Liver (tissue), 9 donors: ENCODE results near the gene KYNU. TPM values are rescaled to one million over a fixed set of nuclear protein-coding genes. Genes with fewer than 3 reads are reported as not detected.

Source experiments
- DNase-seq: peaks from one replicate; pipeline ENCODE4 v3.0.0-alpha.2; 2017; ENCODE audit warnings: low spot score
- H3K27ac ChIP-seq, 2 donors: one replicate each; pipeline ENCODE4 v1.7.0; 2013; ENCODE audit warnings: inconsistent platforms in 2 of 2, low read length in 2 of 2, control low read depth in 1 of 2, low read depth in 1 of 2, mild to moderate bottlenecking in 1 of 2
- H3K27me3 ChIP-seq, 4 donors: one replicate each; pipeline versions ENCODE4 v1.6.1 to v1.7.0; 2013; ENCODE audit warnings: low read length in 3 of 4, inconsistent platforms in 1 of 4, mild to moderate bottlenecking in 1 of 4, moderate library complexity in 1 of 4; ENCODE audit not compliant: control insufficient read depth in 4 of 4, insufficient read depth in 4 of 4
- H3K36me3 ChIP-seq, 4 donors: one replicate each; pipeline versions ENCODE4 v1.6.1 to v1.7.0; 2013; ENCODE audit warnings: low read length in 3 of 4, mild to moderate bottlenecking in 3 of 4, low read depth in 1 of 4, moderate library complexity in 1 of 4; ENCODE audit not compliant: control insufficient read depth in 4 of 4, insufficient read depth in 3 of 4
- H3K4me1 ChIP-seq, 4 donors: one replicate each; pipeline versions ENCODE4 v1.6.1 to v1.7.0; 2013; ENCODE audit warnings: low read length in 3 of 4, mild to moderate bottlenecking in 3 of 4, moderate library complexity in 1 of 4; ENCODE audit not compliant: control insufficient read depth in 4 of 4, insufficient read depth in 4 of 4
- H3K4me3 ChIP-seq, 3 donors: one replicate each; pipeline versions ENCODE4 v1.6.1 to v1.7.0; 2013; ENCODE audit warnings: low read length in 3 of 3, control low read depth in 1 of 3, low read depth in 1 of 3, mild to moderate bottlenecking in 1 of 3
- H3K9ac ChIP-seq, 2 donors: one replicate each; pipeline ENCODE4 v1.7.0; 2013; ENCODE audit warnings: low read length in 2 of 2, mild to moderate bottlenecking in 2 of 2, moderate library complexity in 2 of 2, control low read depth in 1 of 2, low read depth in 1 of 2
- H3K9me3 ChIP-seq, 4 donors: one replicate each; pipeline versions ENCODE4 v1.6.1 to v1.7.0; 2013; ENCODE audit warnings: low read length in 3 of 4; ENCODE audit not compliant: control insufficient read depth in 4 of 4
- EGR1 ChIP-seq, 2 donors: IDR thresholded peaks; 2 replicates each; pipeline ENCODE4 v1.6.1; 2016 to 2018; ENCODE audit warnings: antibody characterized with exemption in 2 of 2, low read depth in 2 of 2
- FOXA1 ChIP-seq: IDR thresholded peaks from 2 replicates; pipeline ENCODE4 v1.6.1; 2016; ENCODE audit warnings: antibody characterized with exemption
- FOXA2 ChIP-seq: IDR thresholded peaks from 2 replicates; pipeline ENCODE4 v1.6.1; 2016; ENCODE audit warnings: antibody characterized with exemption
- GABPA ChIP-seq, 2 donors: IDR thresholded peaks in 1 of 2; conservative IDR thresholded peaks in 1 of 2; 2 replicates each; pipeline ENCODE4 v1.6.1; 2016; ENCODE audit warnings: antibody characterized with exemption in 2 of 2, mild to moderate bottlenecking in 1 of 2, moderate library complexity in 1 of 2
- HNF4A ChIP-seq, 2 donors: conservative IDR thresholded peaks; 2 replicates each; pipeline ENCODE4 v1.6.1; 2016; ENCODE audit warnings: antibody characterized with exemption in 2 of 2, mild to moderate bottlenecking in 2 of 2
- HNF4G ChIP-seq: IDR thresholded peaks from 2 replicates; pipeline ENCODE4 v1.6.1; 2016; ENCODE audit warnings: antibody characterized with exemption
- JUND ChIP-seq, 2 donors: IDR thresholded peaks; 2 replicates each; pipeline ENCODE4 v1.6.1; 2016; ENCODE audit warnings: antibody characterized with exemption in 2 of 2
- MAX ChIP-seq: IDR thresholded peaks from 2 replicates; pipeline ENCODE4 v1.6.1; 2016; ENCODE audit warnings: antibody characterized with exemption
- NR2F2 ChIP-seq: IDR thresholded peaks from 2 replicates; pipeline ENCODE4 v1.6.1; 2016; ENCODE audit warnings: antibody characterized with exemption
- RAD21 ChIP-seq, 2 donors: IDR thresholded peaks; 2 replicates each; pipeline ENCODE4 v1.6.1; 2016; ENCODE audit warnings: antibody characterized with exemption in 2 of 2, mild to moderate bottlenecking in 2 of 2
- REST ChIP-seq: IDR thresholded peaks from 2 replicates; pipeline ENCODE4 v1.6.1; 2016; ENCODE audit warnings: antibody characterized with exemption, mild to moderate bottlenecking
- RXRA ChIP-seq, 2 donors: IDR thresholded peaks; 2 replicates each; pipeline ENCODE4 v1.6.1; 2017 to 2018; ENCODE audit warnings: antibody characterized with exemption in 2 of 2, mild to moderate bottlenecking in 1 of 2
- SP1 ChIP-seq: IDR thresholded peaks from 2 replicates; pipeline ENCODE4 v1.6.1; 2018; ENCODE audit warnings: antibody characterized with exemption, mild to moderate bottlenecking
- TAF1 ChIP-seq: conservative IDR thresholded peaks from 2 replicates; pipeline ENCODE4 v1.6.1; 2016; ENCODE audit warnings: antibody characterized with exemption, mild to moderate bottlenecking
- YY1 ChIP-seq: IDR thresholded peaks from 2 replicates; pipeline ENCODE4 v1.6.1; 2016; ENCODE audit warnings: antibody characterized with exemption, mild to moderate bottlenecking
- WGBS: extraction: QIAGEN DNeasy Blood & Tissue Kit; methylation state at CpG from one replicate; pipeline ENCODE4 v1.1.7; 2013; 5-methylcytosine and 5-hydroxymethylcytosine counted together
- polyA plus RNA-seq, 2 donors: library from polyadenylated mRNA; stranded (reverse) in 1 of 2; unstranded in 1 of 2; fragments of 200-250 nt in 1 of 2; fragments of >200 nt in 1 of 2; fragmentation: Nextera tagmentation in 1 of 2; extraction: Ambion mirVana in 1 of 2; gene quantifications; one replicate each; pipeline versions ENCODE4 v1.2.1 to v1.2.3, GENCODE V29; 2013 to 2015
- total RNA-seq, 2 donors: library from RNA; depleted of rRNA; stranded (reverse); fragments of >200 nt; gene quantifications; one replicate each; pipeline ENCODE4 v1.2.3, GENCODE V29; 2014
- TF ChIP-seq, protein P1 (sequence below): IDR thresholded peaks from 2 replicates; pipeline ENCODE4 v1.6.1; 2016; ENCODE audit warnings: antibody characterized with exemption
- TF ChIP-seq, protein P2 (sequence below): fragments of 150-350 bp; IDR thresholded peaks from 2 replicates; pipeline ENCODE4 v1.5.1; 2017; ENCODE audit warnings: improper control_type of control experiment, low read depth, low read length; ENCODE audit not compliant: missing input control
- TF ChIP-seq, protein P3 (sequence below): IDR thresholded peaks from 2 replicates; pipeline ENCODE4 v1.6.1; 2016; ENCODE audit warnings: antibody characterized with exemption
- donor health status: healthy.
- donor health status: healthy.
- donor health status: healthy.
- donor health status: healthy.
- donor health status: healthy.

KYNU gene
- total and polyA plus RNA-seq, 4 donors: 24.0 to 64.3 (median 32.8) TPM

DNA sequence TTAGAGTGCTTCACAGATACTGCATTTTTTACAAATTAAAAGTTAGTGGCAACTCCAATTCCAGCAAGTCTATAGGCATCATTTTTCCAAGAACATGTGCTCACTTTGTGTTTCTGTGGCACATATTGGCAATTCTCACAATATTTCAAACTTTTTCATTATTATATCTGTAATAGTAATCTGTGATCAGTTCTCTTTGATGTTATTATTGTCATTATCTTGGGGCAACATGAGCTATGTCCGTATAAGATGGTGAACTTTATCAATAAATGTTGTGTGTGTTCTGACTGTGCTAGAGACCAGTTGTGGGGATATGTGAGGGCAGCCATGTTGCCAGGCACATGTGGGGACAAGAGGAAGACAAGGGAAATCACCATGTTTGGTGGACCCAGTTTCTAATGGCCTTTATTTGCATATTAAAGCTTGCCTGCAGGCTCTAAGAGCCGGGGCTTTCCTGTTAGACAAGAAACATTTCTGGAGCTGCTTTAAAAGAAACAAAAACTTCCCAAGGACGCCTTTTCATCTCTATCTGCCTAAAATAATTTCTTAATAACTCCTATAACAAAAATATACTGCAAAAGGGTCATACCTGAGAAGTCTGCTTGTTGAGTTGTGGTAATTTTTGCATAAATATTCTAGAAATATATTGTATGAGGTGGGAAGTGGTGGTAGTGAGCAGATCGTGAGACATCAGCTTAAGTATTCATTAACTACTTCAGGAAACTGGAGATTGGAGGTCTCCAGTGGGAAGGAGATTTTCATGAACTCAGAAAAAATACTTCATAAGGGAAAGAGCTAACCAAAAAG, 37.2 kb downstream of the KYNU start:
- TF ChIP-seq MAX (no peak), HNF4A (conservative IDR thresholded peaks at IDR 0.05) (no peak), RAD21 (IDR thresholded peaks at IDR 0.05) (no peak), JUND (IDR thresholded peaks at IDR 0.05) (no peak), SP1 (no peak), HNF4G (no peak), FOXA2 (no peak), EGR1 (IDR thresholded peaks at IDR 0.05; ENCODE audit: low read depth in 2 of 2) (no peak), RXRA (IDR thresholded peaks at IDR 0.05) (no peak), NR2F2 (no peak), REST (no peak), FOXA1 (no peak), TAF1 (no peak), YY1 (no peak), GABPA (IDR thresholded peaks at IDR 0.05 in 1 of 2, conservative IDR thresholded peaks at IDR 0.05 in 1 of 2) (no peak)
- TF ChIP-seq, protein P1, sequence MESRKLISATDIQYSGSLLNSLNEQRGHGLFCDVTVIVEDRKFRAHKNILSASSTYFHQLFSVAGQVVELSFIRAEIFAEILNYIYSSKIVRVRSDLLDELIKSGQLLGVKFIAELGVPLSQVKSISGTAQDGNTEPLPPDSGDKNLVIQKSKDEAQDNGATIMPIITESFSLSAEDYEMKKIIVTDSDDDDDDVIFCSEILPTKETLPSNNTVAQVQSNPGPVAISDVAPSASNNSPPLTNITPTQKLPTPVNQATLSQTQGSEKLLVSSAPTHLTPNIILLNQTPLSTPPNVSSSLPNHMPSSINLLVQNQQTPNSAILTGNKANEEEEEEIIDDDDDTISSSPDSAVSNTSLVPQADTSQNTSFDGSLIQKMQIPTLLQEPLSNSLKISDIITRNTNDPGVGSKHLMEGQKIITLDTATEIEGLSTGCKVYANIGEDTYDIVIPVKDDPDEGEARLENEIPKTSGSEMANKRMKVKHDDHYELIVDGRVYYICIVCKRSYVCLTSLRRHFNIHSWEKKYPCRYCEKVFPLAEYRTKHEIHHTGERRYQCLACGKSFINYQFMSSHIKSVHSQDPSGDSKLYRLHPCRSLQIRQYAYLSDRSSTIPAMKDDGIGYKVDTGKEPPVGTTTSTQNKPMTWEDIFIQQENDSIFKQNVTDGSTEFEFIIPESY: no peak
- TF ChIP-seq, protein P2, sequence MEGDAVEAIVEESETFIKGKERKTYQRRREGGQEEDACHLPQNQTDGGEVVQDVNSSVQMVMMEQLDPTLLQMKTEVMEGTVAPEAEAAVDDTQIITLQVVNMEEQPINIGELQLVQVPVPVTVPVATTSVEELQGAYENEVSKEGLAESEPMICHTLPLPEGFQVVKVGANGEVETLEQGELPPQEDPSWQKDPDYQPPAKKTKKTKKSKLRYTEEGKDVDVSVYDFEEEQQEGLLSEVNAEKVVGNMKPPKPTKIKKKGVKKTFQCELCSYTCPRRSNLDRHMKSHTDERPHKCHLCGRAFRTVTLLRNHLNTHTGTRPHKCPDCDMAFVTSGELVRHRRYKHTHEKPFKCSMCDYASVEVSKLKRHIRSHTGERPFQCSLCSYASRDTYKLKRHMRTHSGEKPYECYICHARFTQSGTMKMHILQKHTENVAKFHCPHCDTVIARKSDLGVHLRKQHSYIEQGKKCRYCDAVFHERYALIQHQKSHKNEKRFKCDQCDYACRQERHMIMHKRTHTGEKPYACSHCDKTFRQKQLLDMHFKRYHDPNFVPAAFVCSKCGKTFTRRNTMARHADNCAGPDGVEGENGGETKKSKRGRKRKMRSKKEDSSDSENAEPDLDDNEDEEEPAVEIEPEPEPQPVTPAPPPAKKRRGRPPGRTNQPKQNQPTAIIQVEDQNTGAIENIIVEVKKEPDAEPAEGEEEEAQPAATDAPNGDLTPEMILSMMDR: no peak
- TF ChIP-seq, protein P3, sequence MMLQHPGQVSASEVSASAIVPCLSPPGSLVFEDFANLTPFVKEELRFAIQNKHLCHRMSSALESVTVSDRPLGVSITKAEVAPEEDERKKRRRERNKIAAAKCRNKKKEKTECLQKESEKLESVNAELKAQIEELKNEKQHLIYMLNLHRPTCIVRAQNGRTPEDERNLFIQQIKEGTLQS: no peak
- Histone ChIP-seq H3K27ac (no peak overlapping the region), H3K4me1 (peaks cover 0 to 2% (median 0%) of the 10 kb centered on the region in 4 donors), H3K36me3 (peaks cover 0 to 7% (median 3%) of the 10 kb centered on the region in 4 donors), H3K9ac (no peak overlapping the region), H3K4me3 (no peak overlapping the region), H3K9me3 (no peaks in the 10 kb centered on the region), H3K27me3 (no peaks in the 10 kb centered on the region)
- WGBS: 86% methylated on average over 4 of the region's 4 CpGs
- no peak for DNase-seq
